ENCODE data around the gene TNS1.

TNS1 gene

GRCh38 chr2:217892560-217892959 lies 110.2 kb downstream of the TNS1 start:
- no peak for DNase-seq

- DNase-seq = no peak
Measured at GRCh38 chr2:217890445-217890844, 112.3 kb downstream of the TNS1 start.

DNA sequence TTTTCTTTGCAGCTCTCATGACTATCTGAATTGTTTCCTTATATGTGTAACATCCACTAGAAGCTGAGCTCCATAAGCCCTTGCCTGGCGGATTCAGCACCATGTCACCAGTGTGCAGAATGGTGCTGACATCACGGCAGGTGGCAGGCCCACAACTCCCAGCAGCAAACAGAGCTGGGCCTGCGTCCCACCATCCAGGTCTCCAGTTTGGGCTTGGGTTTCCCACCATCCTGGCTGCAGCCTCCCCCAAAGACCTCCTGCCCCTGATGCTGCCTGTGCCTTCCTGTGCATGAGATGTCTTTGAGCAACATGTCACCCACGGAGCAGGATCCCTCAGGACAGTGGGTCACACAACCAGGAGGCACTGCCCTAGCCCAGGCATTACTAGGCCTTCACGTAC lies 113.1 kb downstream of the TNS1 start:
- DNase-seq = no peak

GRCh38 chr2:217887841-217888701 lies 114.7 kb downstream of the TNS1 start:
- no peak for DNase-seq

GRCh38 chr2:217886720-217887309 lies 116.0 kb downstream of the TNS1 start:
- peak; percentile 80 for DNase-seq

DNA sequence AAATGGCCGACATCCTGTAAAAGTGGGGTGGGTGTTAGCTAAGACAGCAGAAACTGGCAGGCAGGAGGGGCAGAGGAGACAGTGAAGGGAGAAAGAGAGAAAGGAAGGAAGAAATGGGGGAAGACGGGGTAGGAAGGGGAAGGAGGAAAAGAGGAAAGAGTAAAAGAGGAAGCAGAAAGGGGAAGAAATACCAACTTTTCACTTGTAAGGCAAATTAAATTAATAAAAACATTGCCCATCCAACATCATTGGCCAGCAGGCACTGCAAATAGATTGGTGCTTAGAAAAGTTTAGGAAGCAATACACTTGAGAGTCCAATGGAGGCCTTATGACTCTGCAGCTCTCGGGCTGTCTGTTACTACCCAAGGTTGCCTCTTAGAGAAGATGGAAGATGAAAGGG lies 116.7 kb downstream of the TNS1 start:
- no peak for DNase-seq

GRCh38 chr2:217884985-217885384 lies 117.8 kb downstream of the TNS1 start:
- no peak for DNase-seq

GRCh38 chr2:217880891-217881290 lies 121.9 kb downstream of the TNS1 start:
- DNase-seq = no peak

- DNase-seq = no peak
Measured at GRCh38 chr2:217880287-217880889, 122.4 kb downstream of the TNS1 start.

DNA sequence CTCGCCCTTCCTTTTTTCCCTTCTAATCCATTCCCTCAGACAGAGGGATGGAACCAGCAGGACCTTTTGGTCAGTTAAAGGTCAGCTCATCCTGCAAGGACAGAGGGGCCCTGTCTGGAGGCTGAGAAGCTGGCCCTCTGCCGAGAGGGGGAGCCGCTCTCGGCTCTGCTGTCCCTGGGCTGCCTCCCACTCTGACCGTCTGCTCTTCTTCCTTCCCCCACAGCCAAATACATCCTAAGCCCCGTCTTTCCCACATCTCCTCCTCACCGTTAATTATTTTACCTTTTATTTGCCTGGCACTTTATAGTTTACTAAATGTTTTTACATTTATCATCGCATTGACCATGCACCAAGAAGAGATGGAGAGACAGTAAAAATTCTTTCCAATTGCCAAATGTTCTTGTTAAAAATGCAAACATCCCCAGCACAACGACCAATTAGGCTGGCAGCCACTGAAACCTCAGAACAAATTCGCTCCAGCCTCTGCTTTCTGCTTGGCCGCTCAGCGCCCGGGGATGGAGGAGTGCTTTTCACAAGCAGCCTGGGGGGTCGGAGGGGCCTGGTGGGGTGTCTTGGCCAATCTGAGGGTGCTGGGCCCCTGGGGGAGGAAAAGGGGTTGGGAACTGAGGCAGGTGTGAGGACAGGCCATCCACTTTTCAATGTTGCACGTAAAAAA lies 123.7 kb downstream of the TNS1 start:
- no peak for DNase-seq

GRCh38 chr2:217877866-217878265 lies 124.9 kb downstream of the TNS1 start:
- no peak for DNase-seq

DNA sequence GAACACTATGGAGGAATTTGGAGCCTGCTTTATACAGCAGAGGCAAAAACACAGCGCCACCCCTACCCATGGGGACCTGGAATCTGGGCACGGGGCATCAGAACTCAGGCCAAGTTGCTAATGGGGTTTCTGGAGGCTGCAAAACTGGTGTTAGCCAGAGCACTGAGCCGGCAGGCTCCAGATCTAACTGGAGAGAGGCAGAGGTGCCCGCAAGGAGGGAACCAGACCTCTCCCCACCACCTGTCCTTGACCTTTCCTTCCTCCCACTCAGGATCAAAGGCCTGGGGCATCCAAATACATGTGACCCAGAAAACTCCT lies 126.6 kb downstream of the TNS1 start:
- DNase-seq = no peak

- DNase-seq = no peak
Measured at GRCh38 chr2:217875556-217876252, 127.1 kb downstream of the TNS1 start.

DNA sequence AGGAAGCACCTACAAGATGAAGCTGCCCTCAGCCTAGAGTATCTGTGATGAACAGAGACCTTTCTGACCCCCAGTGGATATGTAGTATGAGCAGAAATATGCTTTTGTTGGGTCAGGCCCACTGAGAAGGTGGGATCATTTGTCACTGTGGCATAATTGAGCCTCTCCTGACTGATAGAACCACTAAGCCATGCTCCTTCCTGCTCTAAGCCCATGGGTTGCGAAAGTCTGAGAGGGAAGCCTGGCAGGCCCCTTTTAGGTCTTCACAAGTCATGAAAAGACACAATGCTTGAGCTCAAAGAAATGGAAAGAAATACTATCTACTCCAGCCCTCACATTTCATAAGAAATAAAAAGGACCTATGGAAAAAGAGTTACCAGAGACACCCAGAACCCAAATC lies 127.7 kb downstream of the TNS1 start:
- DNase-seq = no peak

GRCh38 chr2:217873371-217873770 lies 129.4 kb downstream of the TNS1 start:
- DNase-seq = no peak

DNA sequence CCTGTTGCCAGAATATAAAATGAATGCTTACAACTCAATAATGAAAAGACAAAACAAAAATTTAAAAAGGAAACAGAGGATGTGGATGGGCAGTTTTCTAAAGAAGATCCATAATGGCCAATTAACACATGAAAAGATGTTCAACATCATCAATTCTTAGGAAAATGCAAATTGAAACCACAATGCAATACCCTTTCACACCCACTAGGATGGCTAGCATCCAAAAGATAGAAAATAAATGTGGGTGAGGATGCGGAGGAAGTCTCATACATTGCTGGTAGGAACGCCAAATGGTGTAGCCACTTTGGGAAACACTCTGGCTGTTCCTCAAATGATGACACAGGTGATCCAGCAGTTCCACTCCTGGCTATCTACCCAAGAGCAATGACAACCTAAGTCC lies 130.5 kb downstream of the TNS1 start:
- DNase-seq = no peak

DNA sequence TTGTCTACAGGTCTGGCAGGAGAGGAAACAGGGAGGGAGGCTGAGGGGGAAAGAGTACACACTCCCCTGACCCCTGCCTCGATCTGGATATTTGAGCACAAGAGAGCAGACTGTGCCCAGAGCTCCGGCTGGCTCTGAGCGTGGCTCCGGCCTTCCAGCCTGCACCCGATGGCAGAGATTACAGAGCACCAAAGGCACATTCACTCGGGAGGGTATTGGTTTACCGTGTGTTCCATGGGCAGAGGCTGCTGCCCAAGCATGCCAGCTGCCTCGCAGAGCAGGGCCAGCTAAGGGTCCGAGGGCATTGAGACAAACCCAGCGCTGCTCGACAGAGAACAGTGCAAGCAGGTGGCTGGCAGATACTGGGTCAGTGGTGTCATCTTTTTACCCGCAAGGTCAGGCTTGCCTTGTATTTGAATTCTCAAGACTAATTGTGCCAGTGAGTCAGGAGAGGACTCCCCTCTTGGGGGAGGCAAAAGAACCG lies 132.2 kb downstream of the TNS1 start:
- no peak for DNase-seq

GRCh38 chr2:217868911-217869334 lies 133.9 kb downstream of the TNS1 start:
- no peak for DNase-seq

GRCh38 chr2:217868265-217868892 lies 134.4 kb downstream of the TNS1 start:
- no peak for DNase-seq

GRCh38 chr2:217866457-217866856 lies 136.3 kb downstream of the TNS1 start:
- no peak for DNase-seq

- no peak for DNase-seq
Measured at GRCh38 chr2:217864963-217865772, 137.6 kb downstream of the TNS1 start.

- no peak for DNase-seq
Measured at GRCh38 chr2:217863883-217864282, 138.9 kb downstream of the TNS1 start.

Data from activated CD4-positive, alpha-beta T cell treated with anti-CD3 and anti-CD28 coated beads for 48 hours (primary cell).